Measurements from ENCODE around the gene CARS2. TPM values are rescaled to one million over a fixed set of nuclear protein-coding genes. Genes with fewer than 3 reads are reported as not detected.

The CARS2 gene
- total RNA-seq, 1 experiment from 2014 or later = 177 TPM

DNA sequence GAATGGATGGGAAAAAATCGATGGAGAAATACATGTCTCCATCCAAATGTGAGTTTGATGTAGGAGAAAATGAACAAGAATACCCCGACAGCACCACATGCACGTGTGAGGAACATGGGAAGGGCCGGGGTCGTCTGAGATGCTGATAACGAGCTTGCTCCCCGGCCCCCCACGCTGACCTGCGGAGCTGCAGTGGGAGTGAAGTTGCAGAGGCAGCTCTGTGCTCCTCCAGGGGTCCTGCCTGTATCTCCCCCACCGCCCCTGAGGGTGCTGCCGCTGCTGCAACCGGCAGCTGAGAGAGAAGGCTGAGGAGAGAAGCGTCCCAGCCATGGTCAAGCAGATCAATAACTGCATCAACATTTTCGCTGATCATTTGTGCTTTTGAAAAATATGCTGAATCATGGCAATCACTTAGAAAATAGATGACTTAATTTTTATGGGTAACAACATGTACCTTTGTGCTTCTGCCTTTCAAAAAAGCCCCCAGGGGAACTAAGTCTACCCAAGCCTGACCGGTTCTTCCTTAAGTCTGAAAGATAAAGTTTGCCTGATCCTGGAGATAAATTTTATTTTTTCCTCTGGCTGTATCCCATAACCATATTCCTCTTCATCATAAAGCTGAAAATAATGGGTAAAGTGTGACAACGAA, 108.8 kb downstream of the CARS2 start:
- H3K27me3 ChIP-seq = no peaks in the 10 kb centered on the region
- no peak overlapping the region for H3K4me3 ChIP-seq
- H3K9me3 ChIP-seq = no peaks in the 10 kb centered on the region
- no peak for DNase-seq
- no peaks in the 10 kb centered on the region for H3K36me3 ChIP-seq

DNA sequence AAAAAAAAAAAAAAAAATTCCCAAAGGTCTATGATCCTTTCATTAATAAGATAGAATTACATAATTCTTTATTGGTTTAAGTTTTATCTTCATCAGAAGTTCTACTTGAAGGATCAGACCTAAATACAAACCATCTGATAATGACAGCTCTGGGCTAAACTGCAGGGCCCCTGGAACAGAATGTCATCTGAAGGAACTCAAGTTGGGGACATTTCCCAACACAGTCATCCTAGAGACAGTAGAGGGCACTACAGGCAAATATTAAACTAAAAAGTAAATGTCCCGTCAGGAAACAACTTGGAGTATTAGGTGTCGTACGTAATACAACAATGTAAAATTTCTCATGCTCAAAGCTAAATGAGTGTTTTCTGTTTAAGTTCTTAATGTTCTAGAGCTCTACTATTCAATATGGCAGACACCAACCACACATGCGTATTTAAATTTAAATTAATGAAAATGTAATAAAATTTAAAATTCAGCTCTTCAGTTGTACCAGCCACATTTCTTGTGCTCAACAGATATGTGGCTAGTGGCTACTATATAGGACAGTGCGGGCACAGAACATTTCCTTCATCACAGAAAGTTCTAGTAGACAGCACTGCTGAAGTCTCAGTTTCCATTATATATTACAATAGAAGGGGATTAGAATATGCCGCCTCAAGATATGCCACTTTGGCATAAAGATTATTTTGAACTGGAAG, 112.3 kb downstream of the CARS2 start:
- Histone ChIP-seq H3K9me3 (no peaks in the 10 kb centered on the region), H3K27me3 (no peaks in the 10 kb centered on the region)
- no peak for DNase-seq

DNA sequence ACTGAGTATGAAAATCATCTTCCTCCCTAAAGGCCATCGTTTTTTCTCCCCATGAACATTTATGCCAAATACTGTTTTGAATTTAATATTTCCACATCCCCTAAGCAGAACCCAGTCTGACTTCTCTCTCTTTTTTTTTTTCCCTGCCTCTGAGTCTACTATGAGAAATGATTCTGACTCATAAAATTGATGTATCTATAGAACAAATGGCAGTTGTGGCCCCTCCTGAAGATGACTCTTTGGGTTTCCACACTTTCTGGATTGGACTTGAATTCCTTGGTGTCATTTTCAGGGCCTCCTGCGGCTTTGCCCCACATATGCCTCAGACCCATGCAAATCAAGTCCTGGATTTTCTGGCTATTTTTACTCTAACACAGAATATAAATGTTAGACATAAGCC, 113.3 kb downstream of the CARS2 start:
- DNase-seq = no peak
- Histone ChIP-seq H3K9me3 (no peaks in the 10 kb centered on the region), H3K36me3 (no peaks in the 10 kb centered on the region), H3K27me3 (no peaks in the 10 kb centered on the region), H3K4me3 (no peak overlapping the region)

More for the DNA sequence above, 112.3 kb downstream of the CARS2 start:
- Histone ChIP-seq H3K4me3 (no peak overlapping the region), H3K36me3 (no peaks in the 10 kb centered on the region)

Other genes starting within 250 kb of the CARS2 start
- gene RAB20, start 144.4 kb downstream of the CARS2 start, total RNA-seq (2014; rRNA removed; shearing (Covaris generic); ENCODE audit: low replicate concordance) = 0.36 and 1.3 TPM in 2 replicates
- gene NAXD, start 90.6 kb downstream of the CARS2 start, total RNA-seq (2014; rRNA removed; shearing (Covaris generic); ENCODE audit: low replicate concordance) = 11.7 and 12.3 TPM in 2 replicates
- gene ING1, start 7.6 kb upstream of the CARS2 start, total RNA-seq (2014; rRNA removed; shearing (Covaris generic); ENCODE audit: low replicate concordance) = 5.2 and 14.7 TPM in 2 replicates
- 35.9 and 78.6 TPM in 2 replicates for gene ANKRD10, start 209.0 kb upstream of the CARS2 start, total RNA-seq (2014; rRNA removed; shearing (Covaris generic); ENCODE audit: low replicate concordance)